ENCODE data around the gene ABCD1. TPM values are rescaled to one million over a fixed set of nuclear protein-coding genes. Genes with fewer than 3 reads are reported as not detected.

The ABCD1 gene
- total RNA-seq, 1 experiment from 2014 or later: 86.6 TPM

DNA sequence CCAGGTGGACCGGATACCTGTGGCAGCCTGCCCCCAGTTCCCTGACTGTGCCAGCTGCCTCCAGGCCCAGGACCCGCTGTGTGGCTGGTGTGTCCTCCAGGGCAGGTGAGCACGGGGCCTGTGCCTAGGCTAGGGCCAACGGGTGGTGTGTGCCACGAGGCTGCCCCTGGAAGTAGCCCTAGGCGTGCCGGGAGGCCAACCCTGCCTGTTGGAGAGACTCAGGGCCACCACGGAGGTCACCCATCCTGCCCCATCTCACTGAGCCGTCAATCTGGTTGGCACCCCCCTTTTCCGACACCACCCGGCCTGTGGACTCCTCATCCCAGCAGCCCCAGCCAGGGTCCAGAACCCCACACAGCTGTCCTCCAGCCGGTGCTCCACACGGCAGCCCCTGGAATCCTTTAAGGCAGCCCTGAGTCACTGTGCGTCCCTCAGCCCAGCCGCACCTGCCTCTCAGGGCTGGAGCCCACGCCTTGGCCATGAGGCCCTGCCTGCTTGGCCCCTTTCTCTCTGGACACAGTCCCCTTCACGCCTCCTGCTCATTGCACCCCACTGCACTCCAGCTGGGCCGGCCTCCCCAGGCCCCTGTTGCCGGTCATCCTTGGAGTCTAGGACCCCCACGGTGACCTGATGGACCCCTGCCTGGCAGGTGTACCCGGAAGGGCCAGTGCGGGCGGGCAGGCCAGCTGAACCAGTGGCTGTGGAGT is 44.7 kb downstream of the ABCD1 start:
- intact Hi-C loops (cut with micrococcal nuclease; ENCODE audit: unreplicated experiment): loop anchor here (10.0 kb wide), 2 partner anchors 115 to 155 kb away; partner anchors contain the start of genes ARHGAP4 and L1CAM
- Histone ChIP-seq H3K4me1 (ENCODE audit: control insufficient read depth, insufficient read depth, low read length) (peaks cover 22% of the 10 kb centered on the region), H3K27ac (ENCODE audit: low read length) (no peak overlapping the region), H3K27me3 (ENCODE audit: control insufficient read depth, insufficient read depth, low read length) (no peaks in the 10 kb centered on the region), H3K36me3 (ENCODE audit: control insufficient read depth, insufficient read depth, low read length) (no peaks in the 10 kb centered on the region), H3K9me3 (ENCODE audit: control insufficient read depth, insufficient read depth, low read depth, low read length) (no peaks in the 10 kb centered on the region), H3K4me3 (ENCODE audit: low read depth in 2 of 2, low read length in 2 of 2) (no peak overlapping the region)
- no TSS peak for BruUV-seq (replicated peaks)
- in situ Hi-C loops (cut with HindIII; ENCODE audit: low pct_unique_long_range_greater_than_20kb, low sequenced_read_pairs): no loop called here
- TF ChIP-seq, protein P1, sequence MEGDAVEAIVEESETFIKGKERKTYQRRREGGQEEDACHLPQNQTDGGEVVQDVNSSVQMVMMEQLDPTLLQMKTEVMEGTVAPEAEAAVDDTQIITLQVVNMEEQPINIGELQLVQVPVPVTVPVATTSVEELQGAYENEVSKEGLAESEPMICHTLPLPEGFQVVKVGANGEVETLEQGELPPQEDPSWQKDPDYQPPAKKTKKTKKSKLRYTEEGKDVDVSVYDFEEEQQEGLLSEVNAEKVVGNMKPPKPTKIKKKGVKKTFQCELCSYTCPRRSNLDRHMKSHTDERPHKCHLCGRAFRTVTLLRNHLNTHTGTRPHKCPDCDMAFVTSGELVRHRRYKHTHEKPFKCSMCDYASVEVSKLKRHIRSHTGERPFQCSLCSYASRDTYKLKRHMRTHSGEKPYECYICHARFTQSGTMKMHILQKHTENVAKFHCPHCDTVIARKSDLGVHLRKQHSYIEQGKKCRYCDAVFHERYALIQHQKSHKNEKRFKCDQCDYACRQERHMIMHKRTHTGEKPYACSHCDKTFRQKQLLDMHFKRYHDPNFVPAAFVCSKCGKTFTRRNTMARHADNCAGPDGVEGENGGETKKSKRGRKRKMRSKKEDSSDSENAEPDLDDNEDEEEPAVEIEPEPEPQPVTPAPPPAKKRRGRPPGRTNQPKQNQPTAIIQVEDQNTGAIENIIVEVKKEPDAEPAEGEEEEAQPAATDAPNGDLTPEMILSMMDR (IDR thresholded peaks at IDR 0.05): no peak
- no peak for TF ChIP-seq POLR2AphosphoS5 (IDR thresholded peaks at IDR 0.05; ENCODE audit: low read depth, low read length)
- TF ChIP-seq SIN3A (IDR thresholded peaks at IDR 0.05; ENCODE audit: borderline replicate concordance, insufficient read depth, low read depth, low read length): no peak
- no peak for TF ChIP-seq TCF7L2 (IDR thresholded peaks at IDR 0.05; ENCODE audit: low read depth, low read length)
- TF ChIP-seq, protein P2, sequence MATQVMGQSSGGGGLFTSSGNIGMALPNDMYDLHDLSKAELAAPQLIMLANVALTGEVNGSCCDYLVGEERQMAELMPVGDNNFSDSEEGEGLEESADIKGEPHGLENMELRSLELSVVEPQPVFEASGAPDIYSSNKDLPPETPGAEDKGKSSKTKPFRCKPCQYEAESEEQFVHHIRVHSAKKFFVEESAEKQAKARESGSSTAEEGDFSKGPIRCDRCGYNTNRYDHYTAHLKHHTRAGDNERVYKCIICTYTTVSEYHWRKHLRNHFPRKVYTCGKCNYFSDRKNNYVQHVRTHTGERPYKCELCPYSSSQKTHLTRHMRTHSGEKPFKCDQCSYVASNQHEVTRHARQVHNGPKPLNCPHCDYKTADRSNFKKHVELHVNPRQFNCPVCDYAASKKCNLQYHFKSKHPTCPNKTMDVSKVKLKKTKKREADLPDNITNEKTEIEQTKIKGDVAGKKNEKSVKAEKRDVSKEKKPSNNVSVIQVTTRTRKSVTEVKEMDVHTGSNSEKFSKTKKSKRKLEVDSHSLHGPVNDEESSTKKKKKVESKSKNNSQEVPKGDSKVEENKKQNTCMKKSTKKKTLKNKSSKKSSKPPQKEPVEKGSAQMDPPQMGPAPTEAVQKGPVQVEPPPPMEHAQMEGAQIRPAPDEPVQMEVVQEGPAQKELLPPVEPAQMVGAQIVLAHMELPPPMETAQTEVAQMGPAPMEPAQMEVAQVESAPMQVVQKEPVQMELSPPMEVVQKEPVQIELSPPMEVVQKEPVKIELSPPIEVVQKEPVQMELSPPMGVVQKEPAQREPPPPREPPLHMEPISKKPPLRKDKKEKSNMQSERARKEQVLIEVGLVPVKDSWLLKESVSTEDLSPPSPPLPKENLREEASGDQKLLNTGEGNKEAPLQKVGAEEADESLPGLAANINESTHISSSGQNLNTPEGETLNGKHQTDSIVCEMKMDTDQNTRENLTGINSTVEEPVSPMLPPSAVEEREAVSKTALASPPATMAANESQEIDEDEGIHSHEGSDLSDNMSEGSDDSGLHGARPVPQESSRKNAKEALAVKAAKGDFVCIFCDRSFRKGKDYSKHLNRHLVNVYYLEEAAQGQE (IDR thresholded peaks at IDR 0.05; ENCODE audit: insufficient read depth in 1 of 2, low read depth in 2 of 2, low read length in 1 of 2): no peak
- DNase-seq (ENCODE audit: low read depth, low spot score) (no peak), ATAC-seq (no peak)
- CTCF ChIA-PET: no interaction called here
- POLR2A ChIA-PET: no interaction called here

DNA sequence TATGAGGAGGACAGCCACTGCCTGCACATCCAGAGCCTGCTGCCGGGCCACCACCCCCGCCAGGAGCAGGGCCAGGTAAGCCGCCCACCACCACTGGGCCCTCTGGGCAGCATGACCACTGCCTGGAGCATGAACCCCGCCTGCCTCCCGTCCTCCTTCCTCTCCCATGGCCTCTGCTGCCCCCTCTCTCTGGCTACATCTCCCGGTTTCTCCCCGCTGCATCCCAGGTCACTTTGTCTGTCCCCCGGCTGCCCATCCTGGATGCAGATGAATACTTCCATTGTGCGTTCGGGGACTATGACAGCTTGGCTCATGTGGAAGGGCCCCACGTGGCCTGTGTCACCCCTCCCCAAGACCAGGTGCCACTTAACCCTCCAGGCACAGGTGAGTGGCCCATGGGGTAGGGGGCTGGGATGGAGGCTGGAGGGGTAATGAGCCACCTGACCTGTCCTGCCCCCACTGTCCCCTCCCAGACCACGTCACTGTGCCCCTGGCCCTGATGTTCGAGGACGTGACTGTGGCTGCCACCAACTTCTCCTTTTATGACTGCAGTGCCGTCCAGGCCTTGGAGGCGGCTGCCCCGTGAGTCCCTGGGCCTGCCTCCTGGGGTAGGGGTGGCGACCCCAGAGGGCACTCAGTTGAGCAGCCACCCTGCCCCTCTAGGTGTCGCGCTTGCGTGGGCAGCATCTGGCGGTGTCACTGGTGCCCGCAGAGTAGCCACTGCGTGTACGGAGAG is 45.4 kb downstream of the ABCD1 start:
- ATAC-seq (no peak), DNase-seq (ENCODE audit: low read depth, low spot score) (no peak)
- no peaks in the 10 kb centered on the region for H3K36me3 ChIP-seq (ENCODE audit: control insufficient read depth, insufficient read depth, low read length)
- intact Hi-C loops (cut with micrococcal nuclease; ENCODE audit: unreplicated experiment): loop anchor here (10.0 kb wide), 2 partner anchors 115 to 155 kb away; partner anchors contain the start of genes ARHGAP4 and L1CAM
- POLR2A ChIA-PET: no interaction called here
- CTCF ChIA-PET: no interaction called here
- in situ Hi-C loops (cut with HindIII; ENCODE audit: low pct_unique_long_range_greater_than_20kb, low sequenced_read_pairs): no loop called here
- peaks cover 15% of the 10 kb centered on the region for H3K4me1 ChIP-seq (ENCODE audit: control insufficient read depth, insufficient read depth, low read length)
- H3K27ac ChIP-seq (ENCODE audit: low read length): no peak overlapping the region
- no peak overlapping the region for H3K4me3 ChIP-seq (ENCODE audit: low read depth in 2 of 2, low read length in 2 of 2)
- TF ChIP-seq, protein P1 (IDR thresholded peaks at IDR 0.05): no peak
- TF ChIP-seq SIN3A (IDR thresholded peaks at IDR 0.05; ENCODE audit: borderline replicate concordance, insufficient read depth, low read depth, low read length): no peak
- no peak for TF ChIP-seq TCF7L2 (IDR thresholded peaks at IDR 0.05; ENCODE audit: low read depth, low read length)
- no peak for TF ChIP-seq POLR2AphosphoS5 (IDR thresholded peaks at IDR 0.05; ENCODE audit: low read depth, low read length)
- TF ChIP-seq, protein P2 (IDR thresholded peaks at IDR 0.05; ENCODE audit: insufficient read depth in 1 of 2, low read depth in 2 of 2, low read length in 1 of 2): no peak
- H3K9me3 ChIP-seq (ENCODE audit: control insufficient read depth, insufficient read depth, low read depth, low read length): no peaks in the 10 kb centered on the region
- no TSS peak for BruUV-seq (replicated peaks)
- H3K27me3 ChIP-seq (ENCODE audit: control insufficient read depth, insufficient read depth, low read length): no peaks in the 10 kb centered on the region

All from Panc1 (cell line).